ENCODE measurements around the gene CNNM3. TPM values are rescaled to one million over a fixed set of nuclear protein-coding genes. Genes with fewer than 3 reads are reported as not detected.
A peak's percentile ranks its signal among the peaks of the same experiment; 100 is the strongest.

Gene CNNM3
- polyA plus RNA-seq, 3 donors from 2014 or later, result 5.5 to 11.0 (median 9.9) TPM

GRCh38 chr2:96816836-96817702, 1.0 kb downstream of the CNNM3 start:
- Mint-ChIP-seq H3K4me1 (peaks cover 66 to 72% of the 10 kb centered on the region in 2 donors), H3K9me3 (no peaks in the 10 kb centered on the region)

GRCh38 chr2:96817882-96818281, 1.8 kb downstream of the CNNM3 start:
- peak overlapping the region; percentile 80 to 85 (median 83) for H3K4me3 Mint-ChIP-seq
- no peaks in the 10 kb centered on the region for H3K9me3 Mint-ChIP-seq
- peaks cover 3 to 14% (median 13%) of the 10 kb centered on the region in 3 donors for H3K36me3 Mint-ChIP-seq
- peaks cover 62 to 64% of the 10 kb centered on the region in 2 donors for H3K4me1 Mint-ChIP-seq
- H3K27ac Mint-ChIP-seq, result peak overlapping the region; percentile 36 to 81 (median 52)
- no peak for DNase-seq
- H3K27me3 Mint-ChIP-seq (ENCODE audit: low read depth in 3 of 3), result peaks cover 0 to 21% (median 2%) of the 10 kb centered on the region in 3 donors

More at GRCh38 chr2:96816836-96817702, 1.0 kb downstream of the CNNM3 start:
- DNase-seq, result no peak
- H3K27me3 Mint-ChIP-seq (ENCODE audit: low read depth in 3 of 3), result peaks cover 0 to 21% (median 2%) of the 10 kb centered on the region in 3 donors
- H3K4me3 Mint-ChIP-seq, result peak overlapping the region; percentile 80 to 85 (median 83)
- H3K36me3 Mint-ChIP-seq, result peaks cover 9 to 14% (median 13%) of the 10 kb centered on the region in 3 donors
- peak overlapping the region in 4 of 6 donors; percentile 39 to 76 (median 63) for H3K27ac Mint-ChIP-seq

- H3K27me3 Mint-ChIP-seq (ENCODE audit: low read depth in 3 of 3), result peaks cover 0 to 21% (median 2%) of the 10 kb centered on the region in 3 donors
- H3K36me3 Mint-ChIP-seq, result peaks cover 3 to 14% (median 13%) of the 10 kb centered on the region in 3 donors
- peaks cover 58 to 62% of the 10 kb centered on the region in 2 donors for H3K4me1 Mint-ChIP-seq
- H3K27ac Mint-ChIP-seq, result peak overlapping the region in 1 of 6 donors; percentile 43
- H3K9me3 Mint-ChIP-seq, result no peaks in the 10 kb centered on the region
- H3K4me3 Mint-ChIP-seq, result peak overlapping the region; percentile 31 to 85 (median 83)
- DNase-seq, result no peak
These were observed 3.2 kb downstream of the CNNM3 start for GRCh38 chr2:96819128-96819875.

- H3K9me3 Mint-ChIP-seq, result no peaks in the 10 kb centered on the region
- no peak for DNase-seq
- H3K4me1 Mint-ChIP-seq, result peaks cover 57 to 63% of the 10 kb centered on the region in 2 donors
- peaks cover 3 to 14% (median 13%) of the 10 kb centered on the region in 3 donors for H3K36me3 Mint-ChIP-seq
- peak overlapping the region in 4 of 5 donors; percentile 10 to 83 (median 55) for H3K4me3 Mint-ChIP-seq
- H3K27me3 Mint-ChIP-seq (ENCODE audit: low read depth in 3 of 3), result peaks cover 0 to 18% (median 0%) of the 10 kb centered on the region in 3 donors
- H3K27ac Mint-ChIP-seq, result peak overlapping the region in 4 of 6 donors; percentile 43 to 71 (median 57)
These were observed 3.9 kb downstream of the CNNM3 start for GRCh38 chr2:96819876-96820511.

- no peak for DNase-seq
- H3K9me3 Mint-ChIP-seq, result no peaks in the 10 kb centered on the region
- peak overlapping the region in 1 of 5 donors; percentile 41 for H3K4me3 Mint-ChIP-seq
- peaks cover 3 to 16% (median 14%) of the 10 kb centered on the region in 3 donors for H3K36me3 Mint-ChIP-seq
- peaks cover 50 to 56% of the 10 kb centered on the region in 2 donors for H3K4me1 Mint-ChIP-seq
- H3K27ac Mint-ChIP-seq, result peak overlapping the region in 4 of 6 donors; percentile 2 to 83 (median 14)
- H3K27me3 Mint-ChIP-seq (ENCODE audit: low read depth in 3 of 3), result peaks cover 0 to 14% (median 0%) of the 10 kb centered on the region in 3 donors
These were observed 5.1 kb downstream of the CNNM3 start for GRCh38 chr2:96821113-96821675.

- Mint-ChIP-seq H3K36me3 (peaks cover 3 to 16% (median 14%) of the 10 kb centered on the region in 3 donors), H3K27ac (peak overlapping the region in 1 of 6 donors; percentile 6), H3K4me1 (peaks cover 42 to 48% of the 10 kb centered on the region in 2 donors), H3K27me3 (ENCODE audit: low read depth in 3 of 3) (peaks cover 0 to 8% (median 0%) of the 10 kb centered on the region in 3 donors), H3K4me3 (no peak overlapping the region), H3K9me3 (no peaks in the 10 kb centered on the region)
- no peak for DNase-seq
These were observed 6.7 kb downstream of the CNNM3 start for GRCh38 chr2:96822786-96823185.

- no peak for DNase-seq
- Mint-ChIP-seq H3K4me1 (peaks cover 38 to 44% of the 10 kb centered on the region in 2 donors), H3K4me3 (no peak overlapping the region), H3K9me3 (no peaks in the 10 kb centered on the region), H3K36me3 (peaks cover 3 to 16% (median 14%) of the 10 kb centered on the region in 3 donors), H3K27me3 (ENCODE audit: low read depth in 3 of 3) (peaks cover 0 to 6% (median 0%) of the 10 kb centered on the region in 3 donors), H3K27ac (peak overlapping the region in 1 of 6 donors; percentile 17)
These were observed 7.1 kb downstream of the CNNM3 start for GRCh38 chr2:96823198-96823597.

- H3K27ac Mint-ChIP-seq, result peak overlapping the region in 2 of 6 donors; percentile 32 to 35
- H3K36me3 Mint-ChIP-seq, result peaks cover 2 to 23% (median 10%) of the 10 kb centered on the region in 3 donors
- H3K27me3 Mint-ChIP-seq (ENCODE audit: low read depth in 3 of 3), result no peaks in the 10 kb centered on the region
- DNase-seq, result no peak
- H3K4me3 Mint-ChIP-seq, result no peak overlapping the region
- peaks cover 27 to 33% of the 10 kb centered on the region in 2 donors for H3K4me1 Mint-ChIP-seq
- H3K9me3 Mint-ChIP-seq, result no peaks in the 10 kb centered on the region
These were observed 8.2 kb downstream of the CNNM3 start for GRCh38 chr2:96824079-96824870.

GRCh38 chr2:96825057-96825456, 9.0 kb downstream of the CNNM3 start:
- no peak overlapping the region for H3K27ac Mint-ChIP-seq
- no peak overlapping the region for H3K4me3 Mint-ChIP-seq
- no peaks in the 10 kb centered on the region for H3K9me3 Mint-ChIP-seq
- peaks cover 7 to 22% (median 12%) of the 10 kb centered on the region in 3 donors for H3K36me3 Mint-ChIP-seq
- no peaks in the 10 kb centered on the region for H3K27me3 Mint-ChIP-seq (ENCODE audit: low read depth in 3 of 3)
- H3K4me1 Mint-ChIP-seq, result peaks cover 19 to 25% of the 10 kb centered on the region in 2 donors
- DNase-seq, result no peak

GRCh38 chr2:96826546-96827278, 10.6 kb downstream of the CNNM3 start:
- H3K9me3 Mint-ChIP-seq, result no peaks in the 10 kb centered on the region
- no peak overlapping the region for H3K27ac Mint-ChIP-seq
- H3K36me3 Mint-ChIP-seq, result peaks cover 9 to 25% (median 9%) of the 10 kb centered on the region in 3 donors
- H3K4me1 Mint-ChIP-seq, result peaks cover 4 to 9% of the 10 kb centered on the region in 2 donors
- no peak for DNase-seq
- no peaks in the 10 kb centered on the region for H3K27me3 Mint-ChIP-seq (ENCODE audit: low read depth in 3 of 3)
- no peak overlapping the region for H3K4me3 Mint-ChIP-seq

GRCh38 chr2:96828436-96828835, 12.4 kb downstream of the CNNM3 start:
- H3K36me3 Mint-ChIP-seq, result peaks cover 11 to 30% (median 11%) of the 10 kb centered on the region in 3 donors
- H3K4me1 Mint-ChIP-seq, result peaks cover 1 to 8% of the 10 kb centered on the region in 2 donors
- H3K27me3 Mint-ChIP-seq (ENCODE audit: low read depth in 3 of 3), result peaks cover 0 to 6% (median 0%) of the 10 kb centered on the region in 3 donors
- H3K4me3 Mint-ChIP-seq, result no peak overlapping the region
- no peaks in the 10 kb centered on the region for H3K9me3 Mint-ChIP-seq
- H3K27ac Mint-ChIP-seq, result peak overlapping the region in 1 of 6 donors; percentile 17
- no peak for DNase-seq

- no peak overlapping the region for H3K4me3 Mint-ChIP-seq
- peaks cover 11 to 33% (median 13%) of the 10 kb centered on the region in 3 donors for H3K36me3 Mint-ChIP-seq
- peaks cover 0 to 6% (median 0%) of the 10 kb centered on the region in 3 donors for H3K27me3 Mint-ChIP-seq (ENCODE audit: low read depth in 3 of 3)
- H3K4me1 Mint-ChIP-seq, result peaks cover 1 to 8% of the 10 kb centered on the region in 2 donors
- no peak for DNase-seq
- no peak overlapping the region for H3K27ac Mint-ChIP-seq
- H3K9me3 Mint-ChIP-seq, result no peaks in the 10 kb centered on the region
These were observed 12.8 kb downstream of the CNNM3 start for GRCh38 chr2:96828874-96829273.
